Upper lobe of right lung (tissue), 1 donor: ENCODE measurements around the gene HLF. TPM values are rescaled to one million over a fixed set of nuclear protein-coding genes. Genes with fewer than 3 reads are reported as not detected.

Source experiments
- ATAC-seq: fragments of 200-7000 bp; cut with Tn5 transposase; one replicate; pipeline ENCODE4 v1.9.1; 2020; ENCODE audit warnings: mild to moderate bottlenecking, moderate library complexity
- DNase-seq: peaks from one replicate; pipeline ENCODE4 v3.0.0-alpha.2; 2020
- H3K27ac ChIP-seq: fragments of 200-600 bp; one replicate; pipeline ENCODE4 v1.8.0; 2022
- H3K27me3 ChIP-seq: fragments of 200-600 bp; one replicate; pipeline ENCODE4 v1.8.0; 2022; ENCODE audit warnings: mild to moderate bottlenecking
- H3K36me3 ChIP-seq: fragments of 200-600 bp; one replicate; pipeline ENCODE4 v1.8.0; 2022
- H3K4me1 ChIP-seq: fragments of 200-600 bp; one replicate; pipeline ENCODE4 v1.8.0; 2022
- H3K4me3 ChIP-seq: fragments of 200-600 bp; one replicate; pipeline ENCODE4 v1.8.0; 2022; ENCODE audit warnings: mild to moderate bottlenecking
- H3K9me3 ChIP-seq: fragments of 200-600 bp; one replicate; pipeline ENCODE4 v1.8.0; 2022
- CTCF ChIP-seq: fragments of 200-600 bp; IDR thresholded peaks from one replicate; pipeline ENCODE4 v1.8.0; 2022; ENCODE audit warnings: antibody characterized with exemption
- intact Hi-C: fragments of 100-400 bp; cut with DNase I; formaldehyde crosslinking; loops from one replicate; pipeline ENCODE4 v1.11.0; 2022
- total RNA-seq: library from RNA; stranded (reverse); fragmentation: NEBNext Ultra II Directional; extraction: Animal tissue kit (Norgen Biotek cat#: 25700); gene quantifications from one replicate; pipeline ENCODE4 v1.2.1, GENCODE V29; 2021
- donor health status: DM: no; HTN: yes; CAD: no; lungs with severe emphysema.

HLF gene
- total RNA-seq, 1 donor from 2014 or later, result 31.8 TPM

DNA sequence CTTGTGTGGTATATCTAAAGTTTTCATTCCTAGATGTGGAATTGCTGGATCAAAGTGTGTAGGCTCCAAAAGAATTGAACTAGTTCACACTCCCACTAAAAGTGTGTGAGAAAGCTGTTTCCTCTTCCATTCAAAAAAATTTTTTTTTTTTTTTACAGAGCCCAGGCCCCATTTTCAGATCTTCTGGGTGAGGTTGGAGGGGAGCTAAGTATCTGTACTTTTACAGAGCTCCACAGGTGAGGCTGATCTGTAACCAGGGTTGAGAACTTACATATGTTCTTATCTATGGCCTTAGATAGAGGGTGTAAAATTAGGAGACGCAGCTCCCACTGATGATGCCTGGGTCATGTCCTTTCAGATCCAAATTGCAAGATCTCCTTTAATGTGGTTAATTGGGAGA lies 31.9 kb downstream of the HLF start:
- H3K27ac ChIP-seq, result no peak overlapping the region
- peaks cover 4% of the 10 kb centered on the region for H3K36me3 ChIP-seq
- H3K27me3 ChIP-seq, result no peaks in the 10 kb centered on the region
- intact Hi-C loops, result no loop called here
- H3K9me3 ChIP-seq, result no peaks in the 10 kb centered on the region
- no peak for TF ChIP-seq CTCF
- no peak overlapping the region for H3K4me3 ChIP-seq
- DNase-seq (no peak), ATAC-seq (no peak)
- peaks cover 4% of the 10 kb centered on the region for H3K4me1 ChIP-seq

- H3K36me3 ChIP-seq, result peaks cover 4% of the 10 kb centered on the region
- no peak overlapping the region for H3K4me3 ChIP-seq
- no peak for ATAC-seq
- H3K27ac ChIP-seq, result no peak overlapping the region
- H3K9me3 ChIP-seq, result no peaks in the 10 kb centered on the region
- no peaks in the 10 kb centered on the region for H3K27me3 ChIP-seq
- H3K4me1 ChIP-seq, result peaks cover 7% of the 10 kb centered on the region
- intact Hi-C loops, result no loop called here
- no peak for TF ChIP-seq CTCF
- no peak for DNase-seq
Measured at GRCh38 chr17:55298111-55298730, 33.5 kb downstream of the HLF start.

- ATAC-seq (no peak), DNase-seq (no peak)
- TF ChIP-seq CTCF, result no peak
Measured at GRCh38 chr17:55299162-55299838, 34.5 kb downstream of the HLF start.

GRCh38 chr17:55299890-55300289 lies 35.1 kb downstream of the HLF start:
- TF ChIP-seq CTCF, result no peak
- Histone ChIP-seq H3K4me1 (peaks cover 7% of the 10 kb centered on the region), H3K27me3 (no peaks in the 10 kb centered on the region), H3K36me3 (peaks cover 4% of the 10 kb centered on the region), H3K27ac (no peak overlapping the region), H3K9me3 (no peaks in the 10 kb centered on the region), H3K4me3 (no peak overlapping the region)
- ATAC-seq, result no peak
- no peak for DNase-seq
- intact Hi-C loops, result no loop called here

More at GRCh38 chr17:55299162-55299838, 34.5 kb downstream of the HLF start:
- H3K27ac ChIP-seq, result no peak overlapping the region
- intact Hi-C loops, result no loop called here
- peaks cover 4% of the 10 kb centered on the region for H3K36me3 ChIP-seq
- no peaks in the 10 kb centered on the region for H3K27me3 ChIP-seq
- no peak overlapping the region for H3K4me3 ChIP-seq
- no peaks in the 10 kb centered on the region for H3K9me3 ChIP-seq
- H3K4me1 ChIP-seq, result peaks cover 7% of the 10 kb centered on the region

DNA sequence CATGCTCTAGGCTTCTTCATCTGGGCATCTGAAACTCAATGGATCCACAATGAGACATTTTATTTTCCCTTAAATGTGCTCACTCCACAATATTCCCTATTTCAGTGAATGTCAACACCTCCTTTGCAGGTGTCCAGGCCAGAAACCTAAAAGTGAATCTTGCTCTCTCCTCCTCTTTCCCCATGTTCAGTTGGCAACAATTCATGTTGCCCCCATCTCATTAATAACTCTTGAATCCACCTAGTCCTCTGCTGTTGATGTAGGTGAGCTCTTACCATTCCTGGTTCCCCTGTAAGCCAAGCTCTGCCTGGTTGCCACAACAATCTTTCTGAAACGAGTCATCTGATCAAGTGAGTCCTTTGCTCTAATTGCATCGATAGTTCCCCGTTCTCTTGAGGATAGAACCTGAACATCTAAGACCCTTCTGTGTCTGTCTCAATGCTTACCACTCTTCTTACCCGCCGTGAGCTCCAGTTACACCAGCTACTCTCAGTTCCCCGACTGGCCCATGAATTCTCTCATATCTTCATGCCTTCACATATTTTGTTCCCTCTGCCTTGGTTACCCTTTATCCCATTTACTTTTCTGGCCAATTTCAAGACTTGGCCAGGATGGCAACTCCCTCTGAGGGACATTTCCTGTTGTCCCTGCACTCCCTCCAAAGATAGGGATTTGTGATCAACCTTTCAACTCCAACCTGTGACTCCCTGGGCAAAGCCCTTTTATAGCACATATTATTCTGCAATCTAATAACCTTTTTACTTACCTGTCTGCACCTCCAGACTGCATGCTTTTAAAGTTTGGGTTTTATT lies 35.9 kb downstream of the HLF start:
- ATAC-seq (no peak), DNase-seq (no peak)
- H3K4me3 ChIP-seq, result no peak overlapping the region
- H3K27me3 ChIP-seq, result no peaks in the 10 kb centered on the region
- H3K36me3 ChIP-seq, result peaks cover 4% of the 10 kb centered on the region
- no peak for TF ChIP-seq CTCF
- peaks cover 3% of the 10 kb centered on the region for H3K4me1 ChIP-seq
- H3K27ac ChIP-seq, result no peak overlapping the region
- H3K9me3 ChIP-seq, result no peaks in the 10 kb centered on the region
- intact Hi-C loops, result no loop called here
